ENCODE data around the gene UBALD1. TPM values are rescaled to one million over a fixed set of nuclear protein-coding genes. Genes with fewer than 3 reads are reported as not detected.

The UBALD1 gene
- total RNA-seq, 1 donor from 2014 or later = 4.6 TPM

GRCh38 chr16:4659363-4660353 lies 45.0 kb upstream of the UBALD1 start:
- Histone ChIP-seq H3K27me3 (no peaks in the 10 kb centered on the region), H3K27ac (peak overlapping the region in 1 of 2 donors; percentile 10), H3K4me1 (no peaks in the 10 kb centered on the region), H3K4me3 (no peak overlapping the region), H3K9me3 (no peaks in the 10 kb centered on the region), H3K36me3 (peaks cover 52 to 54% of the 10 kb centered on the region in 2 donors)
- DNase-seq (ENCODE audit: low spot score in 2 of 2) = no peak
- TF ChIP-seq CTCF (IDR thresholded peaks at IDR 0.05) = no peak
- intact Hi-C loops (cut with DNase I) = no loop called here

- Histone ChIP-seq H3K27me3 (no peaks in the 10 kb centered on the region), H3K4me3 (no peak overlapping the region), H3K9me3 (no peaks in the 10 kb centered on the region), H3K27ac (no peak overlapping the region), H3K4me1 (no peaks in the 10 kb centered on the region), H3K36me3 (peaks cover 59 to 75% of the 10 kb centered on the region in 2 donors)
- no peak for DNase-seq (ENCODE audit: low spot score in 2 of 2)
- no peak for TF ChIP-seq CTCF (IDR thresholded peaks at IDR 0.05)
- intact Hi-C loops (cut with DNase I) = no loop called here
Measured at GRCh38 chr16:4656695-4657686, 42.3 kb upstream of the UBALD1 start.

- intact Hi-C loops (cut with DNase I) = no loop called here
- Histone ChIP-seq H3K27me3 (no peaks in the 10 kb centered on the region), H3K4me1 (no peaks in the 10 kb centered on the region), H3K27ac (no peak overlapping the region), H3K4me3 (no peak overlapping the region), H3K9me3 (no peaks in the 10 kb centered on the region), H3K36me3 (peaks cover 66 to 83% of the 10 kb centered on the region in 2 donors)
- TF ChIP-seq CTCF (IDR thresholded peaks at IDR 0.05) = no peak
- no peak for DNase-seq (ENCODE audit: low spot score in 2 of 2)
Measured at GRCh38 chr16:4656221-4656620, 41.5 kb upstream of the UBALD1 start.

GRCh38 chr16:4655801-4656200 lies 41.1 kb upstream of the UBALD1 start:
- peaks cover 71 to 87% of the 10 kb centered on the region in 2 donors for H3K36me3 ChIP-seq

More at GRCh38 chr16:4655801-4656200, 41.1 kb upstream of the UBALD1 start:
- H3K27me3 ChIP-seq = no peaks in the 10 kb centered on the region
- no peaks in the 10 kb centered on the region for H3K4me1 ChIP-seq
- no peaks in the 10 kb centered on the region for H3K9me3 ChIP-seq
- DNase-seq (ENCODE audit: low spot score in 2 of 2) = no peak
- no peak overlapping the region for H3K4me3 ChIP-seq
- H3K27ac ChIP-seq = no peak overlapping the region
- intact Hi-C loops (cut with DNase I) = no loop called here
- TF ChIP-seq CTCF (IDR thresholded peaks at IDR 0.05) = no peak

Data from ascending aorta (tissue), 2 donors.